Left colon (tissue), 2 donors: ENCODE results near the gene FHDC1. TPM values are rescaled to one million over a fixed set of nuclear protein-coding genes. Genes with fewer than 3 reads are reported as not detected.

Experiments
- ATAC-seq: fragments of 200-7000 bp; cut with Tn5 transposase; one replicate; pipeline ENCODE4 v1.9.1; 2020; ENCODE audit warnings: mild to moderate bottlenecking, moderate library complexity
- DNase-seq, 2 donors: peaks; one replicate each; pipeline ENCODE4 v3.0.0-alpha.2; 2020
- intact Hi-C, 2 donors: fragments of 100-400 bp; cut with DNase I in 1 of 2; cut with micrococcal nuclease in 1 of 2; formaldehyde crosslinking; loops; one replicate each; pipeline versions ENCODE4 v1.11.2 to v1.14.0; 2022; cut with DNase I, micrococcal nuclease
- total RNA-seq, 2 donors: library from RNA; stranded (reverse); fragmentation: NEBNext Ultra II Directional; extraction: Animal tissue kit (Norgen Biotek cat#: 25700); gene quantifications; one replicate each; pipeline ENCODE4 v1.2.1, GENCODE V29; 2021
- donor health status: DM: no; HTN: no; CAD: no.
- donor health status: DM: yes; HTN: yes; CAD: no.

Gene FHDC1
- total RNA-seq, 2 donors from 2014 or later = 14.9 to 15.2 TPM

DNA sequence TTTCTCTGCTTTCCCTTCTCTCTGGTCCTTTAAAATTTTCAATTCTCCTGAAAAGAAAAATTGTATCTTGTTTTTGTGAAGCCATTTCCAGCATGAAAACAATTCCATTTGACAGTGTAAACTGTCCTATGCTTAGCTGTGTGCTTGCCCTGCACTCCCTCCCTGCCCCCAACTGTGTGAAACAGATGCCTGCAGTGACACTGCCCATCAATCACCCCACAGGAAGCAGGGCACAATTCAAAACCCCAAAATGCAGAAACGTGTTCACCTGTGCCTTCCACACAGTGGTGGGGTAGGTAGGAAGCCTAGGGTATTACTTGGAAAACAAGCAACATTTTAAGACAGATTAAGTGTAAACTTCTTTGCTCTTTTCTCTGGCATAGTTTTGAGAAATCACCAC lies 6.2 kb upstream of the FHDC1 start:
- no peak for ATAC-seq
- intact Hi-C loops = no loop called here
- DNase-seq = no peak

DNA sequence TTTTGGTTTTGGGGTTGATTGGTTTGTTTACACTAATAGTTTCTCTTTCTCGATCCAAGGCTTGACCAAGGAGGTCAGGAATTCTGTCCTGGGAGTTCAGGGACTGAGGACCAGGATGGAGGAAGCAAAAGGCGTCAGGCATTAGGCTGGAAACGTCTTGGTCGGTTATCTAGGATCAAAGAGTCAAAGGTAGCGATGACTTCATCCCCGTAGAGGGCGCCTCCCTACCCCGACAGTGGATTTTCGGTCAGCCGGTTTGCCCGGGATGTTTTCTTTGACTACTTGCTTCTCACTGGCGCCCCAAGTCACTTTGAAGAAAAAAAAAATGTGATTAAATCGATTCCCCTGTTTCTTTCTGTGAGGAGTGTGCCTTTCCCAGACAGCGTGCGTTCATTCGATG lies 980 bp upstream of the FHDC1 start:
- ATAC-seq (peak; percentile 50), DNase-seq (peak; percentile 69 to 77)
- intact Hi-C loops = no loop called here

DNA sequence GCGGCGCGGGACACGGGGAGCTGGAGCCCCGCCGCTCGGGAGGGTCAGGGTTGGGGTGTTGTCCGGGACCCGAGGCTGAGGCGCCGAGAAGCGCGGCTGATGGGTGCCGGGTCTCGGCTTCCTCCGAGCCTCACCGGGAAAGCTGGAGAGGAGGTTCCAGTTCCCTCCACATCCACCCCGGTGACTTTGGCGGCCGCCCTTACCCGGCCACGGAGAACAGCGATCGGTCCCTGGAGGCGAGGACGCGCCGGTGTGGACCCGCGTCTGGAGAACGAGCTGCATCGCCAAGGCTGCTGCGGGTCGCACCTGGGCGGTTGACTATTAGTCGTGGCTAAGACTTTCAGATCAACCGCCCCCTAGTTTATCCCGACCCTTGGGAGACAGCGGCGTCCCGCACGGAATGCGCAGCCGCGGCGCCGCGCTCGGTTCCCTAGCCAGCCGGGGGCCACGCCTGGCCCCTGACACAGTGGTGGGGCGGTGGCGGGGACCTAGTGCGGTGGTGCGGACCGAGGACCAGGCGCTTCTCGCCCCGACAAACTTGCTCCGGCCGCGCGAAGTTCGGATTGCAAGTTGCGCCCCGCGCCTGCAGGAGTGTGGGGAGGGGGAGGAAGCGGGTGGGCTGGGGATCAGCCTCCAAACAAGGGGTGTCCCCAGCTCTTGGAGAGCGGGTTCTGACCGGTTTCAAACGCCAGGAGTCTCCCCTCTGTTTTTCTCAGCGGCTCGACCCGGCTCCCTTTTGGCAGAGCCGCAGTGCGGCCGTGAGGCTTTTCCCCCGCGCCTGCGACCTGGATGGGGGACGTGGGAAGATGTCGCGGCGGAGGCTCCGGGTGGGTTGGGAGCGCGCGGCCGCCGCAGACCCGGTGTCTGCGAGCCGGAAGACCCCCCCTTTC lies 568 bp downstream of the FHDC1 start:
- DNase-seq (peak in 1 of 2 donors; percentile 68), ATAC-seq (peak; percentile 50)
- intact Hi-C loops = no loop called here

DNA sequence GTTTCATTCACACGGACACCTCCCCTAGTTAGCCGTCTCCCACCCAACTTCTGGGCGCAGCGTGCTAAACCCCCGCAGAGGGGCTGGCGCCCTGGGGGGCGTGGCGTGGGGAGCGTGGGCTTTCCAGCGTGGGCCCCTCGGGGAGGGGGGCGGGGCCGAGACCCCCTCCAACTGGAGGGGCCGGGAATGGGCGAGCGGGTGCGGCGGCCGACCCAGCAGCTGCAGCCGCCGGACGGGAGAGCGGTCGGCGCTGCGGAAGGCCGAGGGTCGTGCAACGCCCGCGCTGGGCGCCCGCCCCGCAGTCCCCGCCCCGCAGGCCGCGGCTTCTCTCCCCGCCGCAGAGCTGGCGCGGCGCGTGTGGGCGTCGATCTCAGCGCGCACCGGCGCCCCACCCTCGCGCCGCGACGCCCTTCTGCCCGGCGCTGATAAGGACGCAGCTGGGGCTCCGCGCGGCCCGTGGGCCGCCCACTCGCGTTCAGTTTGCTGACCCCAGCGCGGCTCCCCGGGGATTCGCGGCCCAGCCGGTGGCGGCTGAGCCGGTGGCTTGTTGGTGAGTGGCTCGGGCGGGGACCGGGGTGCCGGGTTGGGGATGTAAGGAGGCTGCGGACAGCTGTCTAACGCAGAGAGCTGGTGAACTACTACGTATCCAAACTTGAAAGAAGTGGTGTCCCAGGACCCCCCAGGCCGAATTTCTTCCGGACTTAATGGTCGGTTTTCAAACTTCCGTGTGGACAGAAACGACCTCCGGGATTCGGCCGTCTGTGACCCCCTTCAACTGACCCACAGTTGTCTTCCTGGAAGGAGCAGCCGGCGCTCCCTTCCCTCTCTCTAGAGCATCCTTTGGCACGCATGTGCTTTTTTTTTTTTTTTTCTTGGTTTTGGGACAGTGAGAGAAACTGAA lies 1.5 kb downstream of the FHDC1 start:
- ATAC-seq = peak; percentile 62
- DNase-seq = peak in 1 of 2 donors; percentile 61

DNA sequence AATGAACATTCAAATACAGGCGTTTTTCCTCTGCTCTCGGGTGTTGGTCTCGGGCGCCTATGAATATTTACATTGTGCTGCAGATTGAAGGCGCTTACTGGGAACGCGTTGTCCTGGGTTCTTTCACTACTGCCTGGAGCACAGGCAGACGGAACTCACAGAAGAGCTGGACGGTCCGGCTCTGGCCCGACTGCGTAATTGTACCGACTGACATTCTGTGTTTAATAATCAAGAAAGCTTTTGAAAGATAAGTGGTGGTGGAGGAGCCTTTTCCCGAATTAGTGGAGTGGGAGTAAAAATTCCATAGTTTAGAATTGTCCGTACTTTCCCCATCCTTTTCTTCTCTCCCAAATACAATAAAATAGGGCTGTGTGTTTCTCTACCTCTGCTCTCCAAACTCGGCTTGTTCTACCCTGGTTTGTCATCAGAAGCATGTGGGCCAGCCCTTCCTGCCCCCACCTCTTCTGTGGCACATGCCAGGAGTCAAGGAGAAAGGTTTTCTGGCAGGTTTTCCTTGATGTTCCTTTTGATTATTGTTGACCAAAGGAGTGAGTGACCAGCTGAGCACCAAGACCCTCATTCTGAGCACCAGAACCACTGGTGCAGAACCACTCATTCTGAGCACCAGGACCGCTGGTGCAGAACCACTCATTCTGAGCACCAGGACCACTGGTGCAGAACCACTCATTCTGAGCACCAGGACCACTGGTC lies 2.3 kb downstream of the FHDC1 start:
- ATAC-seq (no peak), DNase-seq (peak in 1 of 2 donors; percentile 28)
- intact Hi-C loops = no loop called here

More for the DNA sequence above, 1.5 kb downstream of the FHDC1 start:
- intact Hi-C loops = no loop called here

DNA sequence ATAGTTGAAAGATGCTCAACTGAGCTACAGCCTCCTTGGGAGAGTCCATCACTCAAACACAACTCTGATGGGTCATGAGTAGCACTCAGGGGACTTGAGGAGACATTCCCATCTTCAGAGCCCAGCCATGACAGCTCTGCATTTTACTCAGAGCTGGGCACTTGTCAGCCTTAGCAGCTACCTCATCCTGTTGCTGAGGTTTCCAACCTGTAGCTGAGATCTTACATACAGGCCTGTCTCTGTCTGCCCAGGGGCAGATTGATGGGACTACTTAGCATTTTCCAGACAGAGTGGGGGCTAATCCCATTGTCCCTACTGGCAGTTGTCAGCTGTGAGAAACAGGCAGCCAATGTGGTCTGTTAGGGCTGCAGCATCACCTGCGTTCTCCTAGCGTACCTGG lies 3.5 kb downstream of the FHDC1 start:
- ATAC-seq = no peak
- intact Hi-C loops = no loop called here
- DNase-seq = no peak

DNA sequence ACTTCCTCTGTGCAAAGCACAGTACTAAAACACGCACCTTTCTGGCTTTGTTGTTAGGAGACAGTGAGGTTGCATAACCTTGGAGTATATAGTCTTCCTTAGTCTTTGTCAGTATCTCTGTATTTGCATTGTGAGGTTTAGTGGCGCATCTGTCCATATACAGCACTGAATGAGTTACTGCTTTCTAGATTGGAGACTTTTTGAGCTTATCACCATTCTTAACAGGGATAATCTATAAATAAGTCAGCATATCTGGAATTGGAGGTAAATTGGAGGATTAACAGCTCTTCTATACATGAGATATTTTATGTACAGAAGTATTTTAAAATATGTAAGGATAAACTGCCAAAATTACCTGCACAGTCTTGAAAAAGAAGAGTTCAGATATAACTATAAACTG lies 4.3 kb downstream of the FHDC1 start:
- no peak for ATAC-seq
- intact Hi-C loops = no loop called here

DNA sequence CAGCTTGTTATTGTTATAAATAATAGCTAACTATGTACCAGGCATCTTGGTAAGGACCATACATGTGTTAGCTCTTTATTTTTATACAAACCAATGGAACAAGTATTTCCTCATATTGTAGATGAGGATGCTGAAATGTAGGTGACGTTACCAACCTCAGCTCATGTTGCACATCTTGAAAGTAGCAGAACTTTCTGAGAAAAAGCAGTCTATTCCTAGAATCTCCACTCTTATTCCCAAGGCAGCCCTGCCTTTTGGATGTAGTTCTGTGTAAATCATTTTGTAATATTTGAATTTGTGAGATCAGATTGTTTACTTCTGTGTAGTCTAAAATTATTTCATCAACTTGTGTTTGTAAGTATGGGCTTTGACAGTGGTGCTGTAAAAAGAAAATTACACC lies 5.3 kb downstream of the FHDC1 start:
- ATAC-seq (no peak), DNase-seq (no peak)
- intact Hi-C loops = no loop called here

More for the DNA sequence above, 4.3 kb downstream of the FHDC1 start:
- no peak for DNase-seq

DNA sequence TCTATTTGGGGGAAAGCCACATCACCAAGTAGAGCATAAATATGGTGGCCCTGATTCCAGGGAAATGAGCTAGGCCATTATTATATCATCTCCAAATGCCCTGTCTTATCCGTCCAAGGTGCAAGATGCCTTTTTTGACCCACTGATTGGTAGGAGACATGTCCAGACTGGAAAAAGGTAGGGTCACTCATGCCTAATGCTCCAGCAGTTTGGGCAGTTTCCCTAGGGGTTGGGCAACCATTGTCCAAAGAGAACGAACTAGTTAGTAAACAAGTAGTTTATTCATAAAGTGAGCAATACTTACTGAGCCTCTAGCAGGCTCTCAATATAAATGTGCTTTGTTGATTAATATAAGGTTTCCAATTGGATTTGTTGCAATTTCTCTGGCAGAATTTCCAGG lies 6.2 kb downstream of the FHDC1 start:
- no peak for ATAC-seq
- DNase-seq = no peak
- intact Hi-C loops = no loop called here

DNA sequence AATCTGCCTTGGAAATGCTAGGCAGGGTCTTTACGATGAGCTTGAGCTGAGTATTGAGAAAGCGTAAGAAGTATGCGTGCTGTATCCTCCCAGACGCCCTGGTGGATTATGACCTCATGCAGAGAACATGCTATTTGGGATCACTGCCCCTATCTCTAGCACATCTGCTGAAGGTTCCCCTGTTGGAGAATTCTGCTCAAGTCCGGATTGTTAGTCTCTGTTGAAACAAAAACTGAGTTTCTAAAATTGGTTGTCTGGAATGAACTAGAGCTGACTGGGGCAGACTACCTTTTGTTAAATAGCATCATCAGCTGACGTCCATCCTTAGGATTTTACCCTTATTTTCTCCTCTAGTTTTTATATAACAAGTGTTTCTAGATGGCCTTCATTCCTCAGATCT lies 7.5 kb downstream of the FHDC1 start:
- ATAC-seq (no peak), DNase-seq (no peak)
- intact Hi-C loops = no loop called here

DNA sequence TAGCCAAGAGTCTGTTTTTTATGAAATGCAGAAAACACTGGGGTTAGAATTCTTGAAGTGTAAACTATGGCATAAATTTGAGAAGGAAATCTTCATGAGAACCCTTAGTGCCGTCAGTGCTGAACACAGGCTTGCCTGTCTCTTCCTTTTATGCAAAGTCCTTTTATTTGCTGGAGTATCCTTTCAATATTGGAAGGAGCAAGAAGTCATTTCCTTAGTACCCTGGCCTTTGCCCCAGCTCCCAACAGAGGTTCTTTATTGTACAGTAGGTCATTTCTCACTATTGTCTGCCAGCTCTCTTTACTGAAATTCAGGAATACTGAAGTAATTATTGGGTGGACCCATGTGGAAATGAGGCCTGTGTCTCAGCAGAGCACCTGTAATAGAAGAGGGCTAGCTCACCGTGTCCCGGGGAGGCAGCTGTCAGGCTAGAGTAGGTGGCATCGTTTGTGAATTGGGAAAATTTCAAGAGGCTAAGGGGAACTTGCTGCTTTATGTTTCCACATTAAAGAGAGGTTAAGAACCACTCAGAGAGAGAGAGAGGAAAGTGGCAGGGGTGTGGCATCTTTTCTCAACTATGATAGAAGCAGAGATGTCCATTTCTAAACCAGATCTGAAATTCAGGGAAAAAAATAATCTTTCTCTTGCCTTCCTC lies 8.7 kb downstream of the FHDC1 start:
- intact Hi-C loops = no loop called here
- peak; percentile 90 for ATAC-seq
- no peak for DNase-seq

DNA sequence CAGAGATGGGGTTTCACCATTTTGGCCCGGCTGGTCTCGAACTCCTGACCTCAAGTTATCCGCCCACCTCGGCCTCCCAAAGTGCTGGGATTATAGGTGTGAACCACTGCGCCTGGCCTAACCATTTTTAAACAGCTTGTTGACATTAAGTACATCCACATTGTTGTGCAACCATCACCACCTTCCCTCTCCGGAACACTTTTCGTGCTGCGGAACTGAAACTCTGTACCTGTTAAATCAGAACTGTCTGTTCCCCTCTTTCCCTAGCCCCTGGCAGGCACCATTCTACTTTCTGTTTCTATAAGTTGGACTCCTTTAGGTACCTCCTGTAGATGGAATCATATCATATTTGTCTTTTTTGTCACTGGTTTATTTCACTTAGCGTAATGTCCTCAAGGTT lies 9.5 kb downstream of the FHDC1 start:
- ATAC-seq (no peak), DNase-seq (no peak)
- intact Hi-C loops = no loop called here

DNA sequence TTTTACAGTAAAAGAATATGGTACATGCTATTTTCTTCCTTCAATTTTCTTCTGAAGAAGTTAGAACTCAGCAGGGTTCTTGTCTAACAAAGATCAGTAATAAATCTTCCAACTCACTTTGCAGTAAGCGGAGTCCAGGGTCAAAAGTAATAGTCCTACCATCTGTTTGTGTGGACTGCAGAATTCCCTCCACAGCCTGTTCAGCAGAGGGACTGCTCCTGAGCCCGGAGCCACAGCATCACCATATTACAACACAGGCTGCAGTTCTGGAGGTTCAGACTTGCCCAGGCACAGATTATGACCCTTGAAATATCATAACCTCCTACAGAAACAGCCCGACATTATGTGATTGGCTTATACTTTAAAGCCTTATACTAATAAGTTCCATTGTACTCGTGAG lies 10.3 kb downstream of the FHDC1 start:
- intact Hi-C loops = no loop called here
- DNase-seq = no peak
- no peak for ATAC-seq

DNA sequence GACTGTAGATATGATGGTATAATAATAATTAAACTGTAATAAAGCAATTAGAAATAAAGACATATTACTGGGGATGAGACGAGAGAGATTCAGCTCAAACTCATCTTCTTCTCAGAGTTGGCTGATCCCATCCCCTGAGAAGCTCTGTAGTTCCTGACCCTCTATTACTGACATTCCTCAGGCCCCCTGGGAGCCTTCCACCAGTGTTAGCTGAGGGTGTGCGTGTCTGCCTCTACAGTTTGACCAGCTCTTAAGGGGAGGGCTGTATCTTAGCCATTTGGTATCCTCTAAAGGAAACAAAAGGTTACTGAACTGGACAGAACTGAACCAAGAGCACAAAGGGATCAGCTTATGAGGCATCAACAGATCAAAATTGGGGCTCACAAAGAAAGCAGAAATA lies 11.2 kb downstream of the FHDC1 start:
- intact Hi-C loops = no loop called here
- ATAC-seq (no peak), DNase-seq (no peak)

DNA sequence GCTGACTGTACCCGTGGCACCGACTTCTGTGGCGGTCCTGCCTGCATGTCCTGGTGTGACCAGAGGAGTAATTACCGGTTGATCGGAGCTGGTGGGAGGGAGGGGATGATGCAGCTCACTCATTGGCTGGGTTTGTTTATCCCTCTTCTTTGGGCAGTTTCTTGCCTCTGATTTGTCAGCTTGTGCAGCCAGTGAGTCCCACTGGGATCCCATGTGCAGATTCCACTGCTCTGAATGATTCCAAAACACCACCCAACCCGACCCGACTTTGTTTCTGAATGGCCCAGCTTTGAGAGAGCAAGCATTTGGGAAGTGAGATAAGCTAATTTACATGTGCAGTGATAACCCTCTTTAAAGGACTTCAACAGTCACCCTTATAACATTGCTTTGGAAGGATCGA lies 13.8 kb downstream of the FHDC1 start:
- intact Hi-C loops = no loop called here
- ATAC-seq (no peak), DNase-seq (no peak)

DNA sequence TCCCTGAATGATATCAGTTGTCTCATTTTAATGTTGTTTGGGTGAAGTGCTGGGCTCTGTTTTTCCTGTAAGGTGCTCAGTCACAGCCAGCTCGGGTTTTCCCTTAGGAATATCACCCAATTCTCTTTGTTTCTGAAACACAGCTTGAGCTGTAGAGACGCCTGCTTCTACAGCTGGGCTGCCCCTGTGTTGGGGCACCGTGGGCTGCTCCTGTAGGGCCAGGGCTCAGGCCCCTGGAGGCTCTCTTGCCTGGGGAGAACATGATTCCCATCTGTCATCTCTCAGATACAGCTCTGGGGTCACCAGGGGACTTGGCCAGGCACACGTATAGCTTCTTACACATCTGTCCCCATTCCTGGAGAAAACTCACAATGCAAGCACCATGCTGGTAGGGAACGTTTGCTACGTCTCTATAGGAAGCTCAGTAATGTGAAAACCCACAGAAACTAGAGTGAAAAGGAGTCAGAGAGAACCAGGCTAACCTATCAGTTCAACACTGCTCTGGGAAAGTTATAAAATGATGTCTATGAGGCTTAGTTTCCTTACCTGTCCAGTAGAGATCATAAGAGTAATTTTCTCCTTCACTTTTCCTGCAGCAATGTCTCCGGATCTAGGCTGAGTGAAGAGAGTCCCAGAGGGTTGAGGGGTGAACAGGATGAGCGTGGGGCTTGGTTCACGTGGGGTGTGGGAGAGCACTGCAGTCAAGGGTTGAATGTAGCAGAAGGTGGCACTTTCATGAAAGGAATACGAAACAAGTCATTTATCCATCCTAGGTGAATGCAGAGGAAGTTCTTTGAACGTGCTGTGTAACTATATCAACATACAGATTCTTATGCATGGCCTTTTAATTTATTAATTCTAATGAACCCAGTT lies 14.5 kb downstream of the FHDC1 start:
- DNase-seq (no peak), ATAC-seq (peak; percentile 31)
- intact Hi-C loops = no loop called here

DNA sequence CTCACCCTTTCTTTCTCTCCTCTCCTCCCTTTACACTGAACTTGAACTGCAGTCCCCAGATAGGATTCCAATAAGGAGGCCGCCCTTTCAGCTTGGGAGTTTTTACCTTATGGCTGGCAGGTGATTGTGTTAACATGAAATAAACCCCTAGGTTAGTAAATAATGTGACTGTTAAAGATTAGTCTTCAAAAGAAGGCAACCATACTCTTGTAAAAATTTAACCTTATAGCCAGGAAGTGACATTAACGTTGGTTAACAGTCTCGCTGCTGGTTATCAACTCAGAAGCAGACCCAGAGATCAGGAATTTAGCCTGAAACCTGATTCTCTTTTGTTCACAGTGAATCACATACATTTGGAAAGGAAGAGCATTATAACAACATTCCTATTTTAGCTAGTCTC lies 15.2 kb downstream of the FHDC1 start:
- intact Hi-C loops = no loop called here
- ATAC-seq = peak; percentile 79
- no peak for DNase-seq

DNA sequence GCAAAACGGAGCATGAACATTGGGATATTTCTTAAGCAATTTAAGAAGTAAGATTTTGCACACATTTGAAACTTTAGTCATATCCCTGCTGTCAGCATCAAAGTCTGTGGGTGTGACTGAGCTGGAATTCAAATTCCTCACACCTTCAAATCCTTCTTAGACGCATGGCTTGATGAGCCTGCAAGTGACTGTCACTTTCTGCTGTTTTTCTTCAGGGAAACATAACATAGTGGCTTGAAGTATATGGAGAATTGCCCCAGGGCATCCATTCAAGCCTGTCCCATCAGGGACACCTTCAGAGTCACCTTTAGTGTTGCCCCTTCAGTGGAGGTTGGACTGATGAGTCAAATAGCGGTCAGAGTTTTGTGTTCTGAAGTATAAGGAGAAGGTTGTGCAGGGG lies 17.4 kb downstream of the FHDC1 start:
- no peak for ATAC-seq
- intact Hi-C loops = no loop called here
- no peak for DNase-seq
